Measurements from ENCODE around the gene TMPRSS11D. TPM values are rescaled to one million over a fixed set of nuclear protein-coding genes. Genes with fewer than 3 reads are reported as not detected.

TMPRSS11D gene
- total and polyA plus RNA-seq, 2 of the 8 experiments (the other 6 are each of a cell fraction or from before 2014, with no cell fraction given) = not detected

GRCh38 chr4:67928546-67928945 is 44.7 kb upstream of the TMPRSS11D start:
- FAIRE-seq (no peak), DNase-seq (ENCODE audit: low read depth in 1 of 2, low spot score in 2 of 2) (no peak)
- Histone ChIP-seq H3K23ac (ENCODE audit: insufficient read length) (no peak overlapping the region), H2BK5ac (ENCODE audit: low read depth, low read length) (no peak overlapping the region), H3K18ac (ENCODE audit: extremely low read depth, low read length) (no peak overlapping the region), H3K27me3 (replicated peaks in 1 of 4; ENCODE audit: control insufficient read depth in 3 of 4, extremely low read depth in 1 of 4, insufficient read depth in 3 of 4, low read length in 3 of 4) (no peaks in the 10 kb centered on the region), H4K8ac (ENCODE audit: extremely low read depth, insufficient read depth, low read length) (no peak overlapping the region), H3K4me3 (ENCODE audit: extremely low read depth in 1 of 4, insufficient read depth in 2 of 4, low read depth in 3 of 4, low read length in 4 of 4) (no peak overlapping the region), H3K14ac (ENCODE audit: insufficient read length) (no peak overlapping the region), H3K27ac (ENCODE audit: low read depth, low read length) (no peak overlapping the region), H2BK20ac (ENCODE audit: low read length) (no peak overlapping the region), H3K4ac (replicated peaks; ENCODE audit: insufficient read length, low read depth, low read length) (no peak overlapping the region), H3K4me1 (replicated peaks in 1 of 4; ENCODE audit: control insufficient read depth in 3 of 4, insufficient read depth in 4 of 4, low read length in 3 of 4) (no peaks in the 10 kb centered on the region), H2BK120ac (replicated peaks; ENCODE audit: low read depth, low read length) (no peak overlapping the region), H2AK5ac (ENCODE audit: low read depth, low read length) (no peak overlapping the region), H3K4me2 (ENCODE audit: insufficient read depth in 1 of 2, low read depth in 2 of 2, low read length in 2 of 2) (no peak overlapping the region), H2AFZ (ENCODE audit: low read length) (no peak overlapping the region), H2BK15ac (ENCODE audit: low read length) (no peak overlapping the region), H3K36me3 (ENCODE audit: control insufficient read depth in 2 of 4, insufficient read depth in 4 of 4, low read length in 3 of 4) (no peaks in the 10 kb centered on the region), H3K23me2 (ENCODE audit: low read depth, low read length) (no peaks in the 10 kb centered on the region), H4K5ac (ENCODE audit: insufficient read length, low read depth, low read length) (no peak overlapping the region), H3K9ac (replicated peaks in 1 of 4; ENCODE audit: extremely low read depth in 1 of 4, low read depth in 3 of 4, low read length in 3 of 4) (no peak overlapping the region), H3K56ac (replicated peaks; ENCODE audit: insufficient read length, low read depth, low read length) (no peak overlapping the region), H4K91ac (replicated peaks; ENCODE audit: insufficient read length, low read length) (no peak overlapping the region), H2BK12ac (ENCODE audit: low read depth, low read length) (no peak overlapping the region), H3K79me1 (ENCODE audit: low read depth, low read length) (no peaks in the 10 kb centered on the region), H4K20me1 (replicated peaks in 1 of 2; ENCODE audit: control insufficient read depth in 1 of 2, insufficient read depth in 2 of 2, low read length in 2 of 2) (no peaks in the 10 kb centered on the region), H3K9me3 (ENCODE audit: insufficient read depth in 2 of 2, low read depth in 1 of 2, low read length in 1 of 2) (no peaks in the 10 kb centered on the region), H3K79me2 (ENCODE audit: control insufficient read depth in 1 of 2, insufficient read depth in 2 of 2, low read length in 2 of 2) (no peaks in the 10 kb centered on the region)
- CTCF ChIA-PET (ENCODE audit: partially characterized antibody) = interaction anchor here (0.6 to 5.8 kb wide), 6 partner anchors 10 to 477 kb away, joined by 3 to 40 read pairs (median 5); no protein-coding TSS in a partner anchor
- WGBS, 2 experiments (ENCODE audit: extremely low coverage in 1 of 2, insufficient coverage in 1 of 2, insufficient read length in 1 of 2, insufficient replicate concordance in 2 of 2, low coverage in 1 of 2, low lambda C conversion rate in 2 of 2, missing lambda C conversion rate in 1 of 2) = 81% methylated on average over 3 of the region's 3 CpGs; no CpG with 5 or more reads in 1 of the 2 experiments
- POLR2A ChIA-PET (ENCODE audit: partially characterized antibody) = no interaction called here
- TF ChIP-seq EGR1 (IDR thresholded peaks at IDR 0.05; ENCODE audit: borderline replicate concordance, low read depth, low read length) (no peak), BCL11A (IDR thresholded peaks at IDR 0.05; ENCODE audit: low read depth in 2 of 2, low read length in 2 of 2) (no peak), EP300 (IDR thresholded peaks at IDR 0.05; ENCODE audit: borderline replicate concordance in 1 of 2, low read depth in 2 of 2, low read length in 2 of 2) (no peak), USF2 (IDR thresholded peaks at IDR 0.05; ENCODE audit: low read length) (no peak), CHD2 (IDR thresholded peaks at IDR 0.05; ENCODE audit: low read length) (no peak), HDAC2 (IDR thresholded peaks at IDR 0.05; ENCODE audit: borderline replicate concordance in 1 of 2, low read depth in 2 of 2, low read length in 2 of 2) (no peak), EZH2 (IDR thresholded peaks at IDR 0.05; ENCODE audit: low read depth, low read length, severe bottlenecking) (no peak), ATF3 (IDR thresholded peaks at IDR 0.05; ENCODE audit: insufficient read depth, low read depth, low read length) (no peak)
- TF ChIP-seq, protein P1, sequence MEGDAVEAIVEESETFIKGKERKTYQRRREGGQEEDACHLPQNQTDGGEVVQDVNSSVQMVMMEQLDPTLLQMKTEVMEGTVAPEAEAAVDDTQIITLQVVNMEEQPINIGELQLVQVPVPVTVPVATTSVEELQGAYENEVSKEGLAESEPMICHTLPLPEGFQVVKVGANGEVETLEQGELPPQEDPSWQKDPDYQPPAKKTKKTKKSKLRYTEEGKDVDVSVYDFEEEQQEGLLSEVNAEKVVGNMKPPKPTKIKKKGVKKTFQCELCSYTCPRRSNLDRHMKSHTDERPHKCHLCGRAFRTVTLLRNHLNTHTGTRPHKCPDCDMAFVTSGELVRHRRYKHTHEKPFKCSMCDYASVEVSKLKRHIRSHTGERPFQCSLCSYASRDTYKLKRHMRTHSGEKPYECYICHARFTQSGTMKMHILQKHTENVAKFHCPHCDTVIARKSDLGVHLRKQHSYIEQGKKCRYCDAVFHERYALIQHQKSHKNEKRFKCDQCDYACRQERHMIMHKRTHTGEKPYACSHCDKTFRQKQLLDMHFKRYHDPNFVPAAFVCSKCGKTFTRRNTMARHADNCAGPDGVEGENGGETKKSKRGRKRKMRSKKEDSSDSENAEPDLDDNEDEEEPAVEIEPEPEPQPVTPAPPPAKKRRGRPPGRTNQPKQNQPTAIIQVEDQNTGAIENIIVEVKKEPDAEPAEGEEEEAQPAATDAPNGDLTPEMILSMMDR (IDR thresholded peaks at IDR 0.05; ENCODE audit: control extremely low read depth in 1 of 3, insufficient read depth in 1 of 3, low read depth in 1 of 3, low read length in 3 of 3) = no peak
